GM23338 (cell line): ENCODE data around the gene NEK8.

ENCODE experiments used
- EZH2 ChIP-seq: fragments of 200-600 bp; sonication (generic); IDR thresholded peaks from one replicate; pipeline ENCODE4 v1.8.0; 2017; ENCODE audit warnings: antibody characterized with exemption, mild to moderate bottlenecking, low read depth; ENCODE audit not compliant: unreplicated experiment
- EZH2phosphoT487 ChIP-seq: fragments of 200-600 bp; sonication (generic); IDR thresholded peaks from one replicate; pipeline ENCODE4 v1.8.1; 2018; ENCODE audit warnings: antibody characterized with exemption; ENCODE audit not compliant: unreplicated experiment
- JUNB ChIP-seq: IDR thresholded peaks from one replicate; pipeline ENCODE4 v1.6.1; 2016; ENCODE audit warnings: antibody characterized with exemption; ENCODE audit not compliant: unreplicated experiment
- POLR2AphosphoS5 ChIP-seq: IDR thresholded peaks from 2 replicates; pipeline ENCODE4 v1.6.1; 2016; ENCODE audit warnings: antibody characterized with exemption, low read depth
- TF ChIP-seq, protein P1 (sequence below), 2 experiments: fragments of 200-600 bp in 1 of 2; sonication (generic) in 1 of 2; conservative IDR thresholded peaks; 2 replicates each; pipeline versions ENCODE4 v1.5.1 to v1.6.1; 2016 to 2017; ENCODE audit warnings: antibody characterized with exemption in 2 of 2, low read depth in 2 of 2, mild to moderate bottlenecking in 2 of 2, moderate library complexity in 1 of 2

GRCh38 chr17:28705074-28705659 is 23.4 kb upstream of the NEK8 start:
- no peak for TF ChIP-seq EZH2phosphoT487
- TF ChIP-seq, protein P1, sequence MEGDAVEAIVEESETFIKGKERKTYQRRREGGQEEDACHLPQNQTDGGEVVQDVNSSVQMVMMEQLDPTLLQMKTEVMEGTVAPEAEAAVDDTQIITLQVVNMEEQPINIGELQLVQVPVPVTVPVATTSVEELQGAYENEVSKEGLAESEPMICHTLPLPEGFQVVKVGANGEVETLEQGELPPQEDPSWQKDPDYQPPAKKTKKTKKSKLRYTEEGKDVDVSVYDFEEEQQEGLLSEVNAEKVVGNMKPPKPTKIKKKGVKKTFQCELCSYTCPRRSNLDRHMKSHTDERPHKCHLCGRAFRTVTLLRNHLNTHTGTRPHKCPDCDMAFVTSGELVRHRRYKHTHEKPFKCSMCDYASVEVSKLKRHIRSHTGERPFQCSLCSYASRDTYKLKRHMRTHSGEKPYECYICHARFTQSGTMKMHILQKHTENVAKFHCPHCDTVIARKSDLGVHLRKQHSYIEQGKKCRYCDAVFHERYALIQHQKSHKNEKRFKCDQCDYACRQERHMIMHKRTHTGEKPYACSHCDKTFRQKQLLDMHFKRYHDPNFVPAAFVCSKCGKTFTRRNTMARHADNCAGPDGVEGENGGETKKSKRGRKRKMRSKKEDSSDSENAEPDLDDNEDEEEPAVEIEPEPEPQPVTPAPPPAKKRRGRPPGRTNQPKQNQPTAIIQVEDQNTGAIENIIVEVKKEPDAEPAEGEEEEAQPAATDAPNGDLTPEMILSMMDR (conservative IDR thresholded peaks at IDR 0.05; ENCODE audit: low read depth in 2 of 2): no peak
- TF ChIP-seq JUNB: no peak
- no peak for TF ChIP-seq EZH2
- TF ChIP-seq POLR2AphosphoS5: no peak
